H1 (cell line): ENCODE data around the gene SKAP1. TPM values are rescaled to one million over a fixed set of nuclear protein-coding genes. Genes with fewer than 3 reads are reported as not detected.

Source experiments
- USF2 ChIP-seq: IDR thresholded peaks from 2 replicates; pipeline ENCODE4 v1.6.1; 2011; ENCODE audit warnings: low read length, improper control_type of control experiment
- polyA plus RNA-seq, 7 experiments: library from polyadenylated mRNA; depleted of rRNA in 3 of 7; stranded (reverse) in 5 of 7; unstranded in 2 of 7; fragments of >200 nt in 5 of 7; fragments of 200-250 nt in 2 of 7; gene quantifications; 1 replicate in 5 of 7; 2 replicates in 1 of 7; 4 replicates in 1 of 7; pipeline versions ENCODE4 v1.2.1 to v1.2.3, GENCODE V29; 2011 to 2013; ENCODE audit warnings: missing spikeins in 2 of 7, mixed read lengths in 2 of 7
- total RNA-seq: library from RNA; stranded (reverse); fragmentation: NEBNext Ultra II Directional; extraction: Animal tissue kit (Norgen Biotek cat#: 25700); gene quantifications from 2 replicates; pipeline ENCODE4 v1.2.1, GENCODE V29; 2021
- TF ChIP-seq, protein P1 (sequence below): IDR thresholded peaks from 2 replicates; pipeline ENCODE4 v1.6.1; 2012; ENCODE audit warnings: inconsistent platforms

Gene SKAP1
- total and polyA plus RNA-seq, 2 of the 8 experiments (the other 6 are each of a cell fraction or from before 2014, with no cell fraction given) = not detected

DNA sequence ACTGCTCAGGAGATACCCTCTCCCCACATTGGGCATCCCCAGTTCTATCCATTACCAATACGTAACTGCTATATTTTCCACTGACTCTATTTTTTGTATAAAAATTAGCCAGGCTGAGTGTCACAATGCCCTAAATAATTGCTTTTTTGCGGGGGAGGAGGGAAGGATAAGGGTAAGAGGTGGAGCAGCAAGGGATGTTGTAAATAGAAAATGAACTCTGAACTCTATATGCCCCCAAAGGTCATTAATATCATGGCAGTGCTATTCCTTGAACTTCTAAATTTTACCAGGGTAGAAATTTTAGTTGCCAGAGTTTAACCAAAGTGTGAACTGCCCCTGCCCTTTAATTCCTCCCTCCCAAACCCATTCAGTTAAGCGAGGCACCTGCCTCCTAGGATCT lies 118.7 kb downstream of the SKAP1 start (continued):
- TF ChIP-seq USF2 = no peak
- TF ChIP-seq, protein P1, sequence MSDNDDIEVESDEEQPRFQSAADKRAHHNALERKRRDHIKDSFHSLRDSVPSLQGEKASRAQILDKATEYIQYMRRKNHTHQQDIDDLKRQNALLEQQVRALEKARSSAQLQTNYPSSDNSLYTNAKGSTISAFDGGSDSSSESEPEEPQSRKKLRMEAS = no peak
